SK-N-SH treated with all-trans-retinoic acid at 6 μM for 48 hours (cell line): ENCODE data around the gene CSN1S1.
"Not testable (repeated sequence)": the region's sequence is repeated elsewhere in the genome, so short reads cannot be mapped to it uniquely, and the experiment has no call there.

Experiments
- CREB5 ChIP-seq: fragments of 250-450 bp; sonication (Bioruptor Pico); IDR thresholded peaks from 2 replicates; pipeline ENCODE4 v1.5.1; 2020; ENCODE audit warnings: low read depth, mild to moderate bottlenecking, moderate library complexity
- CSRNP3 ChIP-seq: fragments of 250-450 bp; sonication (Bioruptor Pico); IDR thresholded peaks from 2 replicates; pipeline ENCODE4 v1.5.1; 2021; ENCODE audit warnings: mild to moderate bottlenecking, moderate library complexity
- PPARA ChIP-seq: fragments of 250-450 bp; sonication (Bioruptor Pico); IDR thresholded peaks from 2 replicates; pipeline ENCODE4 v1.5.0; 2020; ENCODE audit warnings: mild to moderate bottlenecking, borderline replicate concordance
- TSHZ2 ChIP-seq: fragments of 250-450 bp; sonication (Bioruptor Pico); IDR thresholded peaks from 2 replicates; pipeline ENCODE4 v1.5.0; 2020; ENCODE audit warnings: mild to moderate bottlenecking, moderate library complexity
- ZNF70 ChIP-seq: fragments of 450-650 bp; formaldehyde crosslinking; IDR thresholded peaks from 2 replicates; pipeline ENCODE4 v1.5.0; 2020; ENCODE audit warnings: mild to moderate bottlenecking, moderate library complexity

GRCh38 chr4:69923782-69924410 is 7.0 kb upstream of the CSN1S1 start:
- TF ChIP-seq TSHZ2, PPARA, CSRNP3, CREB5, ZNF70 (CRISPR knock-in tag): not testable (repeated sequence)
